HG02610 (cell line): ENCODE results near the gene EIF3J.
"Not testable (repeated sequence)": the region's sequence is repeated elsewhere in the genome, so short reads cannot be mapped to it uniquely, and the experiment has no call there.

Experiments used
- ATAC-seq: cut with Tn5 transposase; IDR thresholded peaks from one replicate; pipeline ENCODE4 v1.9.1; 2021; ENCODE audit warnings: mild to moderate bottlenecking, moderate library complexity; ENCODE audit not compliant: unreplicated experiment

EIF3J gene

GRCh38 chr15:44536962-44537734 lies at the start of gene EIF3J:
EIF3J (plus strand) TSS chr15:44537147; CDS start chr15:44537195, 48 bp downstream.
- ATAC-seq, result peak; percentile 85

- ATAC-seq, result peak; percentile 59
These were observed 47.5 kb upstream of the EIF3J start for GRCh38 chr15:44489464-44489863.

GRCh38 chr15:44490622-44491021 lies 46.3 kb upstream of the EIF3J start:
- ATAC-seq, result no peak

- ATAC-seq, result no peak
These were observed 44.9 kb upstream of the EIF3J start for GRCh38 chr15:44492040-44492439.

- ATAC-seq, result no peak
These were observed 44.3 kb upstream of the EIF3J start for GRCh38 chr15:44492672-44493071.

- ATAC-seq, result no peak
These were observed 41.4 kb upstream of the EIF3J start for GRCh38 chr15:44495562-44495961.

GRCh38 chr15:44500555-44500954 lies 36.4 kb upstream of the EIF3J start:
- ATAC-seq, result no peak

- ATAC-seq, result no peak
These were observed 35.1 kb upstream of the EIF3J start for GRCh38 chr15:44501768-44502366.

GRCh38 chr15:44516436-44516835 lies 20.5 kb upstream of the EIF3J start:
- ATAC-seq, result no peak

- no peak for ATAC-seq
These were observed 17.4 kb upstream of the EIF3J start for GRCh38 chr15:44519537-44519936.

GRCh38 chr15:44525018-44525417 lies 11.9 kb upstream of the EIF3J start:
- no peak for ATAC-seq

- no peak for ATAC-seq
These were observed 9.7 kb upstream of the EIF3J start for GRCh38 chr15:44527241-44527640.

GRCh38 chr15:44529864-44530604 lies 6.9 kb upstream of the EIF3J start:
- no peak for ATAC-seq

- ATAC-seq, result no peak
These were observed 6.3 kb upstream of the EIF3J start for GRCh38 chr15:44530653-44531052.

GRCh38 chr15:44532275-44532674 lies 4.7 kb upstream of the EIF3J start:
- not testable (repeated sequence) for ATAC-seq

- no peak for ATAC-seq
These were observed 4.3 kb upstream of the EIF3J start for GRCh38 chr15:44532689-44533088.

GRCh38 chr15:44535092-44535491 lies 1.9 kb upstream of the EIF3J start:
- ATAC-seq, result no peak

GRCh38 chr15:44535523-44536301 lies 1.2 kb upstream of the EIF3J start:
- peak; percentile 9 for ATAC-seq

- peak; percentile 46 for ATAC-seq
These were observed 515 bp upstream of the EIF3J start for GRCh38 chr15:44536302-44536961.

GRCh38 chr15:44537735-44538240 lies 841 bp downstream of the EIF3J start:
- no peak for ATAC-seq
